Activated CD8-positive, alpha-beta T cell treated with anti-CD3 and anti-CD28 coated beads for 36 hours (primary cell): ENCODE results near the gene ADAD1. TPM values are rescaled to one million over a fixed set of nuclear protein-coding genes. Genes with fewer than 3 reads are reported as not detected.

Experiments used
- ATAC-seq: fragments of 200-7000 bp; cut with Tn5 transposase; one replicate; pipeline ENCODE4 v1.10.0; 2021; ENCODE audit warnings: mild to moderate bottlenecking, moderate library complexity
- CTCF ChIA-PET: fragments of 350-600 bp; sonication (Branson Sonifier 250); formaldehyde crosslinking; loops from one replicate; lab custom pipeline; 2021; ENCODE audit warnings: antibody characterized with exemption; lab: Charles Lee
- POLR2A ChIA-PET: fragments of 350-600 bp; sonication (Branson Sonifier 250); formaldehyde crosslinking; loops from one replicate; lab custom pipeline; 2021; ENCODE audit warnings: antibody characterized with exemption; lab: Charles Lee
- DNase-seq: peaks from one replicate; pipeline ENCODE4 v3.0.0-alpha.2; 2020
- H3K27ac Mint-ChIP-seq: one replicate; pipeline ENCODE4 v1.8.0; 2021; ENCODE audit warnings: mild to moderate bottlenecking, mixed read lengths
- H3K27me3 Mint-ChIP-seq: one replicate; pipeline ENCODE4 v1.8.0; 2021; ENCODE audit warnings: mixed read lengths
- H3K36me3 Mint-ChIP-seq: one replicate; pipeline ENCODE4 v1.8.0; 2021; ENCODE audit warnings: low read depth, mixed read lengths
- H3K4me1 Mint-ChIP-seq: one replicate; pipeline ENCODE4 v1.8.0; 2021; ENCODE audit warnings: low read depth, mixed read lengths
- H3K4me3 Mint-ChIP-seq: one replicate; pipeline ENCODE4 v1.8.0; 2021; ENCODE audit warnings: mild to moderate bottlenecking, moderate library complexity, mixed read lengths
- H3K9me3 Mint-ChIP-seq: one replicate; pipeline ENCODE4 v1.8.0; 2021; ENCODE audit warnings: mixed read lengths
- intact Hi-C: fragments of 100-400 bp; cut with micrococcal nuclease; formaldehyde crosslinking; loops from one replicate; pipeline ENCODE4 v1.10.0; 2022
- total RNA-seq, 2 experiments: library from RNA; stranded (reverse); gene quantifications; one replicate each; pipeline ENCODE4 v1.2.3, GENCODE V29; 2021
- TF ChIP-seq, protein P1 (sequence below): fragments of 200-600 bp; IDR thresholded peaks from one replicate; pipeline ENCODE4 v1.8.0; 2022; ENCODE audit warnings: antibody characterized with exemption, mild to moderate bottlenecking

The ADAD1 gene
- total RNA-seq, 2 experiments from 2014 or later = not detected

GRCh38 chr4:122450847-122451246 is 72.0 kb downstream of the ADAD1 start:
- no peaks in the 10 kb centered on the region for H3K9me3 Mint-ChIP-seq
- peaks cover 6% of the 10 kb centered on the region for H3K27me3 Mint-ChIP-seq
- ATAC-seq = peak; percentile 58
- peak; percentile 15 for DNase-seq
- ChIA-PET CTCF (interaction anchor here (1.4 to 1.6 kb wide), 2 partner anchors 8 to 127 kb away, joined by 4 to 7 read pairs; no protein-coding TSS in a partner anchor), POLR2A (no interaction called here)
- no peak overlapping the region for H3K4me3 Mint-ChIP-seq
- intact Hi-C loops = loop anchor here (10.0 kb wide), 1 partner anchor 136 kb away; no protein-coding TSS in a partner anchor
- TF ChIP-seq, protein P1, sequence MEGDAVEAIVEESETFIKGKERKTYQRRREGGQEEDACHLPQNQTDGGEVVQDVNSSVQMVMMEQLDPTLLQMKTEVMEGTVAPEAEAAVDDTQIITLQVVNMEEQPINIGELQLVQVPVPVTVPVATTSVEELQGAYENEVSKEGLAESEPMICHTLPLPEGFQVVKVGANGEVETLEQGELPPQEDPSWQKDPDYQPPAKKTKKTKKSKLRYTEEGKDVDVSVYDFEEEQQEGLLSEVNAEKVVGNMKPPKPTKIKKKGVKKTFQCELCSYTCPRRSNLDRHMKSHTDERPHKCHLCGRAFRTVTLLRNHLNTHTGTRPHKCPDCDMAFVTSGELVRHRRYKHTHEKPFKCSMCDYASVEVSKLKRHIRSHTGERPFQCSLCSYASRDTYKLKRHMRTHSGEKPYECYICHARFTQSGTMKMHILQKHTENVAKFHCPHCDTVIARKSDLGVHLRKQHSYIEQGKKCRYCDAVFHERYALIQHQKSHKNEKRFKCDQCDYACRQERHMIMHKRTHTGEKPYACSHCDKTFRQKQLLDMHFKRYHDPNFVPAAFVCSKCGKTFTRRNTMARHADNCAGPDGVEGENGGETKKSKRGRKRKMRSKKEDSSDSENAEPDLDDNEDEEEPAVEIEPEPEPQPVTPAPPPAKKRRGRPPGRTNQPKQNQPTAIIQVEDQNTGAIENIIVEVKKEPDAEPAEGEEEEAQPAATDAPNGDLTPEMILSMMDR = peak; percentile 4
- H3K36me3 Mint-ChIP-seq = peaks cover 11% of the 10 kb centered on the region
- H3K4me1 Mint-ChIP-seq = peaks cover 21% of the 10 kb centered on the region
- no peak overlapping the region for H3K27ac Mint-ChIP-seq

DNA sequence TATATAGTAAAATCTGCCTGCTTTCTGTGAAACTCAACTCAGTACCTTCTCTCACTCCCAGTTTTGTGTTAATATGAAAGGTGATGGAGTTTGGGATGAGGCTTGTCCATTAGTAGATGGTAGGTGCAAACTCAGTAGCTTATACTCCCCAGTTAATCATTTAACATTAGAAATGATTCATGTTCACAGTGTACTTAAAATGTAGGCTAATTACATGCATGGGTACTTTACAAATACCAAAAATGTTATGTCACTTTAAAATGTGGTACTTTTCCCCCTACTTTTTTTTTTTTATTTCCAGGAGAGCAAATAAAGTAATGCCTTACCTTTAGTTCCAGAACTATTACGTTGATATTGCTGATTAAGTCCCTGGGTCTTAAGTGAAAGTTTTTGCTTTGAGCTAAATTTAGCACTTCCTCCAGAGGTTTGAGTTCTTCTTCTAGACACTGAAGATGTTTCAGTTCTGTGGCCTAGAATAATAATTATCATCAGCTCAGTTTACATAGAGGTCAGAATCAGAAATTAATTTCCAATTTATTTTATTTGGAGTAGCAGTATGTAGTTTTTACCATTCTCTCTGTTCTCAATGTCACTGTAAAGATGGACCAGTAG is 74.7 kb downstream of the ADAD1 start:
- no peaks in the 10 kb centered on the region for H3K9me3 Mint-ChIP-seq
- ChIA-PET POLR2A (no interaction called here), CTCF (interaction anchor here (1.3 to 1.8 kb wide), 2 partner anchors 125 to 264 kb away, joined by 4 read pairs; no protein-coding TSS in a partner anchor)
- TF ChIP-seq, protein P1 = no peak
- DNase-seq (no peak), ATAC-seq (no peak)
- peak overlapping the region; percentile 82 for H3K27ac Mint-ChIP-seq
- peaks cover 4% of the 10 kb centered on the region for H3K27me3 Mint-ChIP-seq
- H3K4me3 Mint-ChIP-seq = peak overlapping the region; percentile 60
- peaks cover 44% of the 10 kb centered on the region for H3K4me1 Mint-ChIP-seq
- intact Hi-C loops = loop anchor here (10.0 kb wide), 1 partner anchor 139 kb away; no protein-coding TSS in a partner anchor
- peaks cover 11% of the 10 kb centered on the region for H3K36me3 Mint-ChIP-seq

DNA sequence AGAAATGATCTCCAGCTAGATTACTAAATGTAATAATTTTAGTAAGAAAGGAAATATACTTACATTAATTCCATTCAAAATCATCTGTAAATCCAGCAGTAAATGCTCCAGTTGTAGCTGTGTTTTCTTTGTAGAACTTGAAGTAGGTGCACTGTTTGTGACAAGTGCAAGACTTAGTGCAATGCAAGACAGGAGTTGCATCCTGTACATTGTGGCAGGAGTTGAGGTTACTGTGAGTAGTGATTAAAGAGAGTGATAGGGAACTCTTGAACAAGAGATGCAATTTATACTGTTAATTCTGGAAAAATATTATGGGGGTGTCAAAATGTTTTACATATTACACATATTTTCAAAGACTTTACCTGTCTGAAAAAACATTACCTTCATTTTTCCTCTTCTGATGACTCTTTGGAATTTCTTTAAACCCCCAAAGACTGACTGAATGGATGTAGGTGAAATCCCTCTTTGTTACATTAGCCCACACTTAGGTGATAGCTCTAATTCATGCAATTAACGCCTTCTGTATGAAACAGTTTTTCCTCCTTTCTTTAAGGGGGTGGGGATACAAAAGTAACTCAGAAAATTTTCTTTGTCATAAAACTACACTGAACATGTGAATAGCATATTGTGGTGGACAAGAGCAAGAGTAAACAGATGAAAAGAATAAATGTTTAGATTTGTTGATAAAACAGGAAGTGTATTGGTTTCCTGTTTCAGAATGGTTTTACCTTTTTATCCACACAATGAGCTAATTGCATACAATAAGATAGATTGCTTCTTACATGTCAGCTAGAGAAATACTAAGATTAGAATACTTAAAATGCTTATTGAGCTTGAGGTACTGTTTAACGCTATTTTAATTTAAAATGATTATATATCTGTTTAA is 77.7 kb downstream of the ADAD1 start, which contains the start of gene IL2:
TSS of gene IL2 (minus strand) at position 495 of the 886 bp plus-strand sequence. CDS start at position 210, 285 bp downstream.
- peak; percentile 21 for DNase-seq
- Mint-ChIP-seq H3K36me3 (peaks cover 2% of the 10 kb centered on the region), H3K27ac (peak within 1 kb of the TSS; percentile 83), H3K4me1 (peaks cover 57% of the 10 kb centered on the region), H3K9me3 (no peaks in the 10 kb centered on the region), H3K4me3 (peak within 1 kb of the TSS; percentile 58), H3K27me3 (no peaks in the 10 kb centered on the region)
- POLR2A ChIA-PET = interaction anchor here (1.1 kb wide), 1 partner anchor 39 kb away, joined by 3 read pairs; no protein-coding TSS in a partner anchor
- peak; percentile 63 for ATAC-seq
- TF ChIP-seq, protein P1 = no peak
- CTCF ChIA-PET = interaction anchor here (1.1 to 1.7 kb wide), 2 partner anchors 121 to 261 kb away, joined by 4 to 6 read pairs; no protein-coding TSS in a partner anchor
- intact Hi-C loops = loop anchor here (2.0 to 10.0 kb wide), 3 partner anchors 86 to 142 kb away; no protein-coding TSS in a partner anchor

- POLR2A ChIA-PET = interaction anchor here (0.6 to 1.1 kb wide), 2 partner anchors 9 to 84 kb away, joined by 4 to 5 read pairs; no protein-coding TSS in a partner anchor
- CTCF ChIA-PET = interaction anchor here (0.8 to 1.9 kb wide), 5 partner anchors 9 to 119 kb away, joined by 3 to 20 read pairs (median 3); no protein-coding TSS in a partner anchor
- Mint-ChIP-seq H3K9me3 (no peaks in the 10 kb centered on the region), H3K4me1 (peaks cover 48% of the 10 kb centered on the region), H3K36me3 (peaks cover 2% of the 10 kb centered on the region), H3K27me3 (no peaks in the 10 kb centered on the region), H3K27ac (peak overlapping the region; percentile 85), H3K4me3 (peak overlapping the region; percentile 69)
- TF ChIP-seq, protein P1 = no peak
- ATAC-seq (peak; percentile 85), DNase-seq (peak; percentile 70)
- intact Hi-C loops = loop anchor here (5.0 to 10.0 kb wide), 2 partner anchors 84 to 144 kb away; no protein-coding TSS in a partner anchor
Measured at GRCh38 chr4:122458625-122459024, 79.8 kb downstream of the ADAD1 start.
